NK-92 treated with Interleukin-12 subunit alpha and Interleukin-12 subunit beta, amount 100 ng/mL, for 24 hours (cell line): Measurements from ENCODE around the gene RBMX.

Experiments
- DNase-seq: peaks from one replicate; lab custom pipeline; 2025; lab: John Stamatoyannopoulos, UW

RBMX gene

GRCh38 chrX:136835761-136836160 is 44.8 kb downstream of the RBMX start:
- no peak for DNase-seq

- DNase-seq, result no peak
Measured at GRCh38 chrX:136829413-136829812, 51.1 kb downstream of the RBMX start.

GRCh38 chrX:136828830-136829229 is 51.7 kb downstream of the RBMX start:
- no peak for DNase-seq

- no peak for DNase-seq
Measured at GRCh38 chrX:136827026-136827425, 53.5 kb downstream of the RBMX start.

GRCh38 chrX:136825771-136826170 is 54.8 kb downstream of the RBMX start:
- no peak for DNase-seq
